Measurements from ENCODE around the gene MED20. TPM values are rescaled to one million over a fixed set of nuclear protein-coding genes. Genes with fewer than 3 reads are reported as not detected.

Gene MED20
- total and polyA plus RNA-seq, 10 donors = 5.3 to 21.5 (median 15.3) TPM

- 48 to 76% (median 57%) methylated on average over 2 of the region's 2 CpGs for WGBS, 5 donors
- H3K4me3 ChIP-seq = no peak overlapping the region
- peak overlapping the region in 1 of 8 donors; percentile 24 for H3K27ac ChIP-seq
- DNase-seq = no peak
- no peaks in the 10 kb centered on the region for H3K9me3 ChIP-seq
- intact Hi-C loops (cut with DNase I; ENCODE audit: low total_unique reads) = no loop called here
- no peak for TF ChIP-seq CTCF (IDR thresholded peaks at IDR 0.05 in 8 of 11, conservative IDR thresholded peaks at IDR 0.05 in 3 of 11)
- no peak for TF ChIP-seq POLR2AphosphoS5 (IDR thresholded peaks at IDR 0.05)
- no peak for TF ChIP-seq POLR2A (IDR thresholded peaks at IDR 0.05)
- peaks cover 0 to 100% (median 96%) of the 10 kb centered on the region in 6 donors for H3K36me3 ChIP-seq
- no peaks in the 10 kb centered on the region for H3K27me3 ChIP-seq (replicated peaks in 1 of 7)
- peaks cover 20 to 59% (median 27%) of the 10 kb centered on the region in 6 donors for H3K4me1 ChIP-seq
Measured at GRCh38 chr6:41931792-41932191, 10.9 kb upstream of the MED20 start.

GRCh38 chr6:41929924-41930323 is 9.0 kb upstream of the MED20 start:
- intact Hi-C loops (cut with DNase I; ENCODE audit: low total_unique reads) = no loop called here
- no peaks in the 10 kb centered on the region for H3K9me3 ChIP-seq
- TF ChIP-seq POLR2AphosphoS5 (IDR thresholded peaks at IDR 0.05) (peak in 2 of 3 donors; percentile 29 to 63), POLR2A (IDR thresholded peaks at IDR 0.05) (no peak)
- no peak overlapping the region for H3K4me3 ChIP-seq
- peaks cover 2 to 52% (median 9%) of the 10 kb centered on the region in 6 donors for H3K4me1 ChIP-seq
- 66 to 93% (median 83%) methylated on average over 6 of the region's 6 CpGs for WGBS, 5 donors
- peaks cover 0 to 93% (median 82%) of the 10 kb centered on the region in 6 donors for H3K36me3 ChIP-seq
- no peaks in the 10 kb centered on the region for H3K27me3 ChIP-seq (replicated peaks in 1 of 7)
- H3K27ac ChIP-seq = peak overlapping the region in 2 of 8 donors; percentile 14 to 17
- DNase-seq = no peak

- H3K9me3 ChIP-seq = no peaks in the 10 kb centered on the region
- no peak overlapping the region for H3K4me3 ChIP-seq
- no peak for DNase-seq
- no peaks in the 10 kb centered on the region for H3K27me3 ChIP-seq (replicated peaks in 1 of 7)
- WGBS, 5 donors = 86 to 96% (median 93%) methylated on average over 6 of the region's 6 CpGs
- H3K4me1 ChIP-seq = peaks cover 11 to 64% (median 21%) of the 10 kb centered on the region in 6 donors
- intact Hi-C loops (cut with DNase I; ENCODE audit: low total_unique reads) = no loop called here
- H3K36me3 ChIP-seq = peaks cover 0 to 80% (median 56%) of the 10 kb centered on the region in 6 donors
- no peak overlapping the region for H3K27ac ChIP-seq
- TF ChIP-seq POLR2A (IDR thresholded peaks at IDR 0.05) = no peak
- TF ChIP-seq POLR2AphosphoS5 (IDR thresholded peaks at IDR 0.05) = peak in 2 of 3 donors; percentile 35 to 65
- no peak for TF ChIP-seq CTCF (IDR thresholded peaks at IDR 0.05 in 8 of 11, conservative IDR thresholded peaks at IDR 0.05 in 3 of 11)
Measured at GRCh38 chr6:41927253-41927652, 6.3 kb upstream of the MED20 start.

GRCh38 chr6:41922154-41922553 is 1.2 kb upstream of the MED20 start:
- peaks cover 25 to 83% (median 49%) of the 10 kb centered on the region in 6 donors for H3K4me1 ChIP-seq
- TF ChIP-seq POLR2A (IDR thresholded peaks at IDR 0.05) = no peak
- no peak for TF ChIP-seq POLR2AphosphoS5 (IDR thresholded peaks at IDR 0.05)
- H3K36me3 ChIP-seq = peaks cover 0 to 31% (median 6%) of the 10 kb centered on the region in 6 donors
- no peaks in the 10 kb centered on the region for H3K9me3 ChIP-seq
- H3K4me3 ChIP-seq = peak overlapping the region; percentile 60 to 89 (median 81)
- DNase-seq = no peak
- H3K27me3 ChIP-seq (replicated peaks in 1 of 7) = no peaks in the 10 kb centered on the region
- WGBS, 5 donors = 4 to 6% (median 4%) methylated on average over 7 of the region's 7 CpGs
- H3K27ac ChIP-seq = peak overlapping the region in 4 of 8 donors; percentile 94 to 98 (median 97)
- intact Hi-C loops (cut with DNase I; ENCODE audit: low total_unique reads) = no loop called here

- no peak for DNase-seq
- Histone ChIP-seq H3K36me3 (peaks cover 0 to 31% (median 6%) of the 10 kb centered on the region in 6 donors), H3K9me3 (no peaks in the 10 kb centered on the region), H3K4me3 (peak overlapping the region; percentile 60 to 89 (median 81)), H3K4me1 (peaks cover 25 to 83% (median 49%) of the 10 kb centered on the region in 6 donors), H3K27me3 (replicated peaks in 1 of 7) (no peaks in the 10 kb centered on the region), H3K27ac (peak overlapping the region; percentile 93 to 100 (median 98))
- 0 to 1% (median 0%) methylated on average over 20 of the region's 20 CpGs for WGBS, 5 donors
- TF ChIP-seq CTCF (IDR thresholded peaks at IDR 0.05 in 8 of 11, conservative IDR thresholded peaks at IDR 0.05 in 3 of 11) (no peak), POLR2AphosphoS5 (IDR thresholded peaks at IDR 0.05) (no peak), POLR2A (IDR thresholded peaks at IDR 0.05) (no peak)
- intact Hi-C loops (cut with DNase I; ENCODE audit: low total_unique reads) = no loop called here
Measured at GRCh38 chr6:41921712-41921998, 716 bp upstream of the MED20 start.
